Ascending aorta (tissue), 2 donors: ENCODE data around the gene RNASEL. TPM values are rescaled to one million over a fixed set of nuclear protein-coding genes. Genes with fewer than 3 reads are reported as not detected.
"Not testable (repeated sequence)": the region's sequence is repeated elsewhere in the genome, so short reads cannot be mapped to it uniquely, and the experiment has no call there.

Experiments used
- DNase-seq, 2 donors: peaks; one replicate each; pipeline ENCODE4 v3.0.0-alpha.2; 2019; ENCODE audit warnings: low spot score in 2 of 2
- H3K27ac ChIP-seq, 2 donors: fragments of 200-600 bp; sonication (generic); one replicate each; pipeline ENCODE4 v1.5.1; 2016 to 2017; ENCODE audit warnings: mild to moderate bottlenecking in 1 of 2
- H3K27me3 ChIP-seq: fragments of 200-600 bp; sonication (generic); one replicate; pipeline ENCODE4 v1.5.1; 2017
- H3K36me3 ChIP-seq, 2 donors: fragments of 200-600 bp; sonication (generic); one replicate each; pipeline ENCODE4 v1.5.1; 2016
- H3K4me1 ChIP-seq, 2 donors: fragments of 200-600 bp; sonication (generic); one replicate each; pipeline ENCODE4 v1.5.1; 2016 to 2017; ENCODE audit warnings: mild to moderate bottlenecking in 1 of 2
- H3K4me3 ChIP-seq, 2 donors: fragments of 200-600 bp; sonication (generic); one replicate each; pipeline ENCODE4 v1.5.1; 2016 to 2017; ENCODE audit warnings: mild to moderate bottlenecking in 1 of 2
- H3K9me3 ChIP-seq, 2 donors: fragments of 200-600 bp; sonication (generic); one replicate each; pipeline ENCODE4 v1.5.1; 2016
- CTCF ChIP-seq, 3 experiments: fragments of 200-600 bp in 2 of 3; fragments of 450-650 bp in 1 of 3; sonication (generic) in 2 of 3; IDR thresholded peaks; one replicate each; pipeline ENCODE4 v1.5.1; 2016 to 2019; ENCODE audit warnings: antibody characterized with exemption in 3 of 3, mild to moderate bottlenecking in 1 of 3, moderate library complexity in 1 of 3
- intact Hi-C: fragments of 100-400 bp; cut with DNase I; formaldehyde crosslinking; loops from one replicate; pipeline ENCODE4 v1.15.1; 2023
- total RNA-seq: library from RNA; depleted of rRNA; stranded (reverse); fragments of >200 nt; gene quantifications from one replicate; pipeline ENCODE4 v1.1.0, GENCODE V29; 2016

The RNASEL gene
- total RNA-seq, 1 donor from 2014 or later = 0.43 TPM

GRCh38 chr1:182556279-182556678 is 32.8 kb downstream of the RNASEL start:
- intact Hi-C loops = no loop called here
- TF ChIP-seq CTCF (IDR thresholded peaks at IDR 0.05) = no peak
- Histone ChIP-seq H3K4me3 (no peak overlapping the region), H3K4me1 (no peaks in the 10 kb centered on the region), H3K36me3 (no peaks in the 10 kb centered on the region), H3K9me3 (no peaks in the 10 kb centered on the region), H3K27me3 (no peaks in the 10 kb centered on the region), H3K27ac (no peak overlapping the region)
- no peak for DNase-seq

GRCh38 chr1:182555493-182555892 is 33.6 kb downstream of the RNASEL start:
- DNase-seq = no peak
- Histone ChIP-seq H3K9me3 (no peaks in the 10 kb centered on the region), H3K4me3 (no peak overlapping the region), H3K27me3 (no peaks in the 10 kb centered on the region), H3K36me3 (no peaks in the 10 kb centered on the region), H3K4me1 (no peaks in the 10 kb centered on the region), H3K27ac (no peak overlapping the region)
- intact Hi-C loops = no loop called here
- no peak for TF ChIP-seq CTCF (IDR thresholded peaks at IDR 0.05)

- no peak for DNase-seq
- TF ChIP-seq CTCF (IDR thresholded peaks at IDR 0.05) = no peak
- Histone ChIP-seq H3K4me1 (no peaks in the 10 kb centered on the region), H3K27ac (no peak overlapping the region), H3K36me3 (no peaks in the 10 kb centered on the region), H3K9me3 (no peaks in the 10 kb centered on the region), H3K27me3 (no peaks in the 10 kb centered on the region), H3K4me3 (no peak overlapping the region)
- intact Hi-C loops = no loop called here
Observed at GRCh38 chr1:182552527-182552926, 36.5 kb downstream of the RNASEL start.

GRCh38 chr1:182549811-182550210 is 39.2 kb downstream of the RNASEL start:
- intact Hi-C loops = no loop called here
- no peak for TF ChIP-seq CTCF (IDR thresholded peaks at IDR 0.05)
- H3K27me3 ChIP-seq = no peaks in the 10 kb centered on the region
- H3K4me1 ChIP-seq = no peaks in the 10 kb centered on the region
- no peak for DNase-seq
- no peak overlapping the region for H3K4me3 ChIP-seq
- H3K9me3 ChIP-seq = no peaks in the 10 kb centered on the region
- no peaks in the 10 kb centered on the region for H3K36me3 ChIP-seq
- no peak overlapping the region for H3K27ac ChIP-seq

GRCh38 chr1:182549346-182549745 is 39.7 kb downstream of the RNASEL start:
- Histone ChIP-seq H3K27ac (no peak overlapping the region), H3K4me3 (no peak overlapping the region), H3K9me3 (no peaks in the 10 kb centered on the region), H3K36me3 (no peaks in the 10 kb centered on the region), H3K4me1 (no peaks in the 10 kb centered on the region), H3K27me3 (no peaks in the 10 kb centered on the region)
- no peak for DNase-seq
- intact Hi-C loops = no loop called here
- no peak for TF ChIP-seq CTCF (IDR thresholded peaks at IDR 0.05)

- Histone ChIP-seq H3K36me3 (no peaks in the 10 kb centered on the region), H3K27me3 (no peaks in the 10 kb centered on the region), H3K27ac (no peak overlapping the region), H3K4me3 (no peak overlapping the region), H3K4me1 (no peaks in the 10 kb centered on the region), H3K9me3 (no peaks in the 10 kb centered on the region)
- no peak for DNase-seq
- no peak for TF ChIP-seq CTCF (IDR thresholded peaks at IDR 0.05)
- intact Hi-C loops = no loop called here
Observed at GRCh38 chr1:182533896-182534295, 55.2 kb downstream of the RNASEL start.

- H3K27me3 ChIP-seq, H3K36me3 ChIP-seq, H3K27ac ChIP-seq, DNase-seq, H3K4me3 ChIP-seq, intact Hi-C loops, H3K4me1 ChIP-seq: not testable (repeated sequence)
- peaks cover 0 to 23% of the 10 kb centered on the region in 2 donors for H3K9me3 ChIP-seq
Observed at GRCh38 chr1:182528206-182528605, 60.9 kb downstream of the RNASEL start.
